ENCODE measurements around the gene CEACAM7.

CEACAM7 gene

DNA sequence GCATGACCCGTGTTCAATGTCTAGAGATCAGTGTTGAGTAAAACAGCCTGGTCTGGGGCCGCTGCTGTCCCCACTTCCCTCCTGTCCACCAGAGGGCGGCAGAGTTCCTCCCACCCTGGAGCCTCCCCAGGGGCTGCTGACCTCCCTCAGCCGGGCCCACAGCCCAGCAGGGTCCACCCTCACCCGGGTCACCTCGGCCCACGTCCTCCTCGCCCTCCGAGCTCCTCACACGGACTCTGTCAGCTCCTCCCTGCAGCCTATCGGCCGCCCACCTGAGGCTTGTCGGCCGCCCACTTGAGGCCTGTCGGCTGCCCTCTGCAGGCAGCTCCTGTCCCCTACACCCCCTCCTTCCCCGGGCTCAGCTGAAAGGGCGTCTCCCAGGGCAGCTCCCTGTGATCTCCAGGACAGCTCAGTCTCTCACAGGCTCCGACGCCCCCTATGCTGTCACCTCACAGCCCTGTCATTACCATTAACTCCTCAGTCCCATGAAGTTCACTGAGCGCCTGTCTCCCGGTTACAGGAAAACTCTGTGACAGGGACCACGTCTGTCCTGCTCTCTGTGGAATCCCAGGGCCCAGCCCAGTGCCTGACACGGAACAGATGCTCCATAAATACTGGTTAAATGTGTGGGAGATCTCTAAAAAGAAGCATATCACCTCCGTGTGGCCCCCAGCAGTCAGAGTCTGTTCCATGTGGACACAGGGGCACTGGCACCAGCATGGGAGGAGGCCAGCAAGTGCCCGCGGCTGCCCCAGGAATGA is 18.9 kb upstream of the CEACAM7 start:
- ATAC-seq (replicated peaks) (peak; percentile 88 to 91), DNase-seq (peak; percentile 43)
- Mint-ChIP-seq H3K4me1 (peaks cover 4 to 8% of the 10 kb centered on the region in 2 donors), H3K36me3 (no peaks in the 10 kb centered on the region), H3K9me3 (no peaks in the 10 kb centered on the region), H3K4me3 (peak overlapping the region; percentile 64 to 76), H3K27ac (no peak overlapping the region), H3K27me3 (peaks cover 56 to 69% of the 10 kb centered on the region in 2 donors)

DNA sequence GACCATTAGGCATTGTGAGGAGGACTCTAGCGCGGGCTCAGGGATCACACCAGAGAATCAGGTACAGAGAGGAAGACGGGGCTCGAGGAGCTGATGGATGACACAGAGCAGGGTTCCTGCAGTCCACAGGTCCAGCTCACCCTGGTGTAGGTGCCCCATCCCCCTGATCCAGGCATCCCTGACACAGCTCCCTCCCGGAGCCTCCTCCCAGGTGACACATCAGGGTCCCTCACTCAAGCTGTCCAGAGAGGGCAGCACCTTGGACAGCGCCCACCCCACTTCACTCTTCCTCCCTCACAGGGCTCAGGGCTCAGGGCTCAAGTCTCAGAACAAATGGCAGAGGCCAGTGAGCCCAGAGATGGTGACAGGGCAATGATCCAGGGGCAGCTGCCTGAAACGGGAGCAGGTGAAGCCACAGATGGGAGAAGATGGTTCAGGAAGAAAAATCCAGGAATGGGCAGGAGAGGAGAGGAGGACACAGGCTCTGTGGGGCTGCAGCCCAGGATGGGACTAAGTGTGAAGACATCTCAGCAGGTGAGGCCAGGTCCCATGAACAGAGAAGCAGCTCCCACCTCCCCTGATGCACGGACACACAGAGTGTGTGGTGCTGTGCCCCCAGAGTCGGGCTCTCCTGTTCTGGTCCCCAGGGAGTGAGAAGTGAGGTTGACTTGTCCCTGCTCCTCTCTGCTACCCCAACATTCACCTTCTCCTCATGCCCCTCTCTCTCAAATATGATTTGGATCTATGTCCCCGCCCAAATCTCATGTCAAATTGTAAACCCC is 17.5 kb upstream of the CEACAM7 start:
- no peak overlapping the region for H3K27ac Mint-ChIP-seq
- H3K27me3 Mint-ChIP-seq: peaks cover 54 to 67% of the 10 kb centered on the region in 2 donors
- no peaks in the 10 kb centered on the region for H3K9me3 Mint-ChIP-seq
- no peaks in the 10 kb centered on the region for H3K36me3 Mint-ChIP-seq
- DNase-seq (no peak), ATAC-seq (replicated peaks) (no peak)
- peak overlapping the region in 1 of 2 donors; percentile 6 for H3K4me3 Mint-ChIP-seq
- peaks cover 7 to 8% of the 10 kb centered on the region in 2 donors for H3K4me1 Mint-ChIP-seq

- DNase-seq: no peak
- ATAC-seq (replicated peaks): no peak
- Mint-ChIP-seq H3K27me3 (peaks cover 49 to 73% of the 10 kb centered on the region in 2 donors), H3K9me3 (no peaks in the 10 kb centered on the region), H3K4me3 (no peak overlapping the region), H3K27ac (no peak overlapping the region), H3K36me3 (no peaks in the 10 kb centered on the region), H3K4me1 (peaks cover 14 to 15% of the 10 kb centered on the region in 2 donors)
These were observed 15.7 kb upstream of the CEACAM7 start for GRCh38 chr19:41703602-41704293.

GRCh38 chr19:41702171-41702651 is 14.1 kb upstream of the CEACAM7 start:
- DNase-seq (no peak), ATAC-seq (replicated peaks) (no peak)
- Mint-ChIP-seq H3K9me3 (no peaks in the 10 kb centered on the region), H3K4me1 (peaks cover 16% of the 10 kb centered on the region in 2 donors), H3K4me3 (no peak overlapping the region), H3K27me3 (peaks cover 43 to 64% of the 10 kb centered on the region in 2 donors), H3K36me3 (no peaks in the 10 kb centered on the region), H3K27ac (no peak overlapping the region)

DNA sequence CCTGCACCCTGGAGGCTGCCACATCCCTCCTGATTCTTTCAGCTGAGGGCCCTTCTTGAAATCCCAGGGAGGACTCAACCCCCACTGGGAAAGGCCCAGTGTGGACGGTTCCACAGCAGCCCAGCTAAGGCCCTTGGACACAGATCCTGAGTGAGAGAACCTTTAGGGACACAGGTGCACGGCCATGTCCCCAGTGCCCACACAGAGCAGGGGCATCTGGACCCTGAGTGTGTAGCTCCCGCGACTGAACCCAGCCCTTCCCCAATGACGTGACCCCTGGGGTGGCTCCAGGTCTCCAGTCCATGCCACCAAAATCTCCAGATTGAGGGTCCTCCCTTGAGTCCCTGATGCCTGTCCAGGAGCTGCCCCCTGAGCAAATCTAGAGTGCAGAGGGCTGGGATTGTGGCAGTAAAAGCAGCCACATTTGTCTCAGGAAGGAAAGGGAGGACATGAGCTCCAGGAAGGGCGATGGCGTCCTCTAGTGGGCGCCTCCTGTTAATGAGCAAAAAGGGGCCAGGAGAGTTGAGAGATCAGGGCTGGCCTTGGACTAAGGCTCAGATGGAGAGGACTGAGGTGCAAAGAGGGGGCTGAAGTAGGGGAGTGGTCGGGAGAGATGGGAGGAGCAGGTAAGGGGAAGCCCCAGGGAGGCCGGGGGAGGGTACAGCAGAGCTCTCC is 13.5 kb upstream of the CEACAM7 start:
- Mint-ChIP-seq H3K9me3 (no peaks in the 10 kb centered on the region), H3K36me3 (no peaks in the 10 kb centered on the region), H3K27ac (no peak overlapping the region), H3K4me1 (peaks cover 10 to 11% of the 10 kb centered on the region in 2 donors), H3K27me3 (peaks cover 43 to 64% of the 10 kb centered on the region in 2 donors), H3K4me3 (no peak overlapping the region)
- no peak for DNase-seq
- ATAC-seq (replicated peaks): peak; percentile 28 to 39

GRCh38 chr19:41700381-41701195 is 12.5 kb upstream of the CEACAM7 start:
- Mint-ChIP-seq H3K4me1 (peaks cover 10 to 11% of the 10 kb centered on the region in 2 donors), H3K27me3 (peaks cover 39 to 64% of the 10 kb centered on the region in 2 donors), H3K36me3 (peaks cover 0 to 2% of the 10 kb centered on the region in 2 donors), H3K27ac (no peak overlapping the region), H3K4me3 (no peak overlapping the region), H3K9me3 (no peaks in the 10 kb centered on the region)
- DNase-seq: no peak
- ATAC-seq (replicated peaks): no peak

DNA sequence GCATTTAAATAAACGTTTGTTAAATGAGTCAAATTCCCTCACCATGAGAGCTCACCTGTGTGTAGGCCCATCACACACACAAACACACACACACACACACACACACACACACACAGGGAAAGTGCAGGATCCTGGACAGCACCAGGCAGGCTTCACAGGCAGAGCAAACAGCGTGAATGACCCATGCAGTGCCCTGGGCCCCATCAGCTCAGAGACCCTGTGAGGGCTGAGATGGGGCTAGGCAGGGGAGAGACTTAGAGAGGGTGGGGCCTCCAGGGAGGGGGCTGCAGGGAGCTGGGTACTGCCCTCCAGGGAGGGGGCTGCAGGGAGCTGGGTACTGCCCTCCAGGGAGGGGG is 11.9 kb upstream of the CEACAM7 start:
- no peak for ATAC-seq (replicated peaks)
- Mint-ChIP-seq H3K9me3 (no peaks in the 10 kb centered on the region), H3K4me3 (no peak overlapping the region), H3K27ac (no peak overlapping the region), H3K27me3 (peaks cover 37 to 63% of the 10 kb centered on the region in 2 donors), H3K36me3 (peaks cover 0 to 2% of the 10 kb centered on the region in 2 donors), H3K4me1 (peaks cover 10 to 11% of the 10 kb centered on the region in 2 donors)
- no peak for DNase-seq

DNA sequence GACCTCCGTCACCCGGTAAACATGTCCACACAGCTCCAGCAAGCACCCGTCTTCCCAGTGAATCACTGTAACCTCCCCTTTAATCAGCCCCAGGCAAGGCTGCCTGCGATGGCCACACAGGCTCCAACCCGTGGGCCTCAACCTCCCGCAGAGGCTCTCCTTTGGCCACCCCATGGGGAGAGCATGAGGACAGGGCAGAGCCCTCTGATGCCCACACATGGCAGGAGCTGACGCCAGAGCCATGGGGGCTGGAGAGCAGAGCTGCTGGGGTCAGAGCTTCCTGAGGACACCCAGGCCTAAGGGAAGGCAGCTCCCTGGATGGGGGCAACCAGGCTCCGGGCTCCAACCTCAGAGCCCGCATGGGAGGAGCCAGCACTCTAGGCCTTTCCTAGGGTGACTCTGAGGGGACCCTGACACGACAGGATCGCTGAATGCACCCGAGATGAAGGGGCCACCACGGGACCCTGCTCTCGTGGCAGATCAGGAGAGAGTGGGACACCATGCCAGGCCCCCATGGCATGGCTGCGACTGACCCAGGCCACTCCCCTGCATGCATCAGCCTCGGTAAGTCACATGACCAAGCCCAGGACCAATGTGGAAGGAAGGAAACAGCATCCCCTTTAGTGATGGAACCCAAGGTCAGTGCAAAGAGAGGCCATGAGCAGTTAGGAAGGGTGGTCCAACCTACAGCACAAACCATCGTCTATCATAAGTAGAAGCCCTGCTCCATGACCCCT is 11.3 kb upstream of the CEACAM7 start:
- no peak overlapping the region for H3K27ac Mint-ChIP-seq
- H3K27me3 Mint-ChIP-seq: peaks cover 42 to 67% of the 10 kb centered on the region in 2 donors
- no peak for DNase-seq
- H3K4me1 Mint-ChIP-seq: peaks cover 10 to 11% of the 10 kb centered on the region in 2 donors
- peak in 1 of 2 donors; percentile 13 for ATAC-seq (replicated peaks)
- H3K9me3 Mint-ChIP-seq: no peaks in the 10 kb centered on the region
- no peak overlapping the region for H3K4me3 Mint-ChIP-seq
- H3K36me3 Mint-ChIP-seq: peaks cover 0 to 2% of the 10 kb centered on the region in 2 donors

GRCh38 chr19:41698746-41699230 is 10.7 kb upstream of the CEACAM7 start:
- no peak for DNase-seq
- Mint-ChIP-seq H3K9me3 (no peaks in the 10 kb centered on the region), H3K27ac (no peak overlapping the region), H3K4me1 (peaks cover 10 to 11% of the 10 kb centered on the region in 2 donors), H3K4me3 (no peak overlapping the region), H3K36me3 (peaks cover 0 to 2% of the 10 kb centered on the region in 2 donors), H3K27me3 (peaks cover 45 to 67% of the 10 kb centered on the region in 2 donors)
- ATAC-seq (replicated peaks): peak; percentile 76 to 81

DNA sequence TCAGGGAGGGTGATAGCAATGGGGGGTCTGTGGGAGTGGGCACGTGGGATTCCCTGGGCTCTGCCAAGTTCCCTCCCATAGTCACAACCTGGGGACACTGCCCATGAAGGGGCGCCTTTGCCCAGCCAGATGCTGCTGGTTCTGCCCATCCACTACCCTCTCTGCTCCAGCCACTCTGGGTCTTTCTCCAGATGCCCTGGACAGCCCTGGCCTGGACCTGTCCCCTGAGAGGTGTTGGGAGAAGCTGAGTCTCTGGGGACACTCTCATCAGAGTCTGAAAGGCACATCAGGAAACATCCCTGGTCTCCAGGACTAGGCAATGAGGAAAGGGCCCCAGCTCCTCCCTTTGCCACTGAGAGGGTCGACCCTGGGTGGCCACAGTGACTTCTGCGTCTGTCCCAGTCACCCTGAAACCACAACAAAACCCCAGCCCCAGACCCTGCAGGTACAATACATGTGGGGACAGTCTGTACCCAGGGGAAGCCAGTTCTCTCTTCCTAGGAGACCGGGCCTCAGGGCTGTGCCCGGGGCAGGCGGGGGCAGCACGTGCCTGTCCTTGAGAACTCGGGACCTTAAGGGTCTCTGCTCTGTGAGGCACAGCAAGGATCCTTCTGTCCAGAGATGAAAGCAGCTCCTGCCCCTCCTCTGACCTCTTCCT is 9.3 kb upstream of the CEACAM7 start:
- DNase-seq (no peak), ATAC-seq (replicated peaks) (no peak)
- peaks cover 10 to 11% of the 10 kb centered on the region in 2 donors for H3K4me1 Mint-ChIP-seq
- peaks cover 4 to 10% of the 10 kb centered on the region in 2 donors for H3K9me3 Mint-ChIP-seq
- H3K36me3 Mint-ChIP-seq: peaks cover 0 to 2% of the 10 kb centered on the region in 2 donors
- no peak overlapping the region for H3K27ac Mint-ChIP-seq
- H3K4me3 Mint-ChIP-seq: no peak overlapping the region
- peaks cover 46 to 69% of the 10 kb centered on the region in 2 donors for H3K27me3 Mint-ChIP-seq

DNA sequence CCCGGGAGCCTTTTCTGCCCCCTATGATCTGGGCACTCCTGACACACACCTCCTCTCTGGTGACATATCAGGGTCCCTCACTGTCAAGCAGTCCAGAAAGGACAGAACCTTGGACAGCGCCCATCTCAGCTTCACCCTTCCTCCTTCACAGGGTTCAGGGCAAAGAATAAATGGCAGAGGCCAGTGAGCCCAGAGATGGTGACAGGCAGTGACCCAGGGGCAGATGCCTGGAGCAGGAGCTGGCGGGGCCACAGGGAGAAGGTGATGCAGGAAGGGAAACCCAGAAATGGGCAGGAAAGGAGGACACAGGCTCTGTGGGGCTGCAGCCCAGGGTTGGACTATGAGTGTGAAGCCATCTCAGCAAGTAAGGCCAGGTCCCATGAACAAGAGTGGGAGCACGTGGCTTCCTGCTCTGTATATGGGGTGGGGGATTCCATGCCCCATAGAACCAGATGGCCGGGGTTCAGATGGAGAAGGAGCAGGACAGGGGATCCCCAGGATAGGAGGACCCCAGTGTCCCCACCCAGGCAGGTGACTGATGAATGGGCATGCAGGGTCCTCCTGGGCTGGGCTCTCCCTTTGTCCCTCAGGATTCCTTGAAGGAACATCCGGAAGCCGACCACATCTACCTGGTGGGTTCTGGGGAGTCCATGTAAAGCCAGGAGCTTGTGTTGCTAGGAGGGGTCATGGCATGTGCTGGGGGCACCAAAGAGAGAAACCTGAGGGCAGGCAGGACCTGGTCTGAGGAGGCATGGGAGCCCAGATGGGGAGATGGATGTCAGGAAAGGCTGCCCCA is 8.5 kb upstream of the CEACAM7 start:
- H3K27me3 Mint-ChIP-seq: peaks cover 47 to 72% of the 10 kb centered on the region in 2 donors
- H3K27ac Mint-ChIP-seq: no peak overlapping the region
- peaks cover 0 to 2% of the 10 kb centered on the region in 2 donors for H3K36me3 Mint-ChIP-seq
- H3K4me1 Mint-ChIP-seq: peaks cover 9 to 10% of the 10 kb centered on the region in 2 donors
- H3K9me3 Mint-ChIP-seq: peaks cover 5 to 12% of the 10 kb centered on the region in 2 donors
- no peak overlapping the region for H3K4me3 Mint-ChIP-seq
- no peak for ATAC-seq (replicated peaks)
- no peak for DNase-seq
